HK-2 (cell line): Measurements from ENCODE around the gene ADGB.
A peak's percentile ranks its signal among the peaks of the same experiment; 100 is the strongest.
"Not testable (repeated sequence)": the region's sequence is repeated elsewhere in the genome, so short reads cannot be mapped to it uniquely, and the experiment has no call there.

Experiments used
- DNase-seq: peaks from one replicate; pipeline ENCODE4 v3.0.0-alpha.2; 2018; ENCODE audit not compliant: unreplicated experiment

The ADGB gene

DNA sequence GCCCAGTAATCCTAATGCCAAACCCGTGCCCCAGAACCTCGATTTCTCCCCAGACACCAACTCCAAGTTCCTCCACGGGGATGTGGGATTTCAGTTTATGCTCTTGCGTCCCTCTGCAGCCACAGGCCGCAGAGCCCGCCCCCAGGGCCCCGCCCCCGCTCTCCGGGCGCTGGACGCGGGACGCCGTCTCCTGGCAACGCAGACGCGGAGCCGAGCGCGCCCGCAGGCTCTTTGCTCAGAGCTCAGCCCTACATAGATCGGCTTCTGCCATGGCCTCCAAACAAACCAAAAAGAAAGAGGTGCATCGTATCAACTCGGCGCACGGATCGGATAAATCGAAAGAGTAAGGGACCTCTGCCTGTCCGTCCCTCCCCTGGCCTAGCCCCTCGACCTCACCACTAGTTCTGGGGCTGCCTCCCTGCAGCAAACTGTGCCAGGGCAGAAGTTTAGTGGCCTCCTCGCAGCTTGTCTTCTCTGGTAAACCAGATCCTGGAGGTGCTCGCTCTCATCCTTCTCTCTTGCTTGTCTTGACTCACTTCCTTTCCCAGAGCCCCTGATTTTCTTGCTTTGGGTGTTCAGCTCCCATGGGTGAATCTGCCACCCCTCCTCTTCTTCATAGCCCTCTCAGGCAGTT, at the start of gene ADGB:
ADGB (plus strand) TSS at position 201 of the 634 bp plus-strand sequence; CDS start at position 270, 69 bp downstream.
- peak; percentile 41 for DNase-seq

DNA sequence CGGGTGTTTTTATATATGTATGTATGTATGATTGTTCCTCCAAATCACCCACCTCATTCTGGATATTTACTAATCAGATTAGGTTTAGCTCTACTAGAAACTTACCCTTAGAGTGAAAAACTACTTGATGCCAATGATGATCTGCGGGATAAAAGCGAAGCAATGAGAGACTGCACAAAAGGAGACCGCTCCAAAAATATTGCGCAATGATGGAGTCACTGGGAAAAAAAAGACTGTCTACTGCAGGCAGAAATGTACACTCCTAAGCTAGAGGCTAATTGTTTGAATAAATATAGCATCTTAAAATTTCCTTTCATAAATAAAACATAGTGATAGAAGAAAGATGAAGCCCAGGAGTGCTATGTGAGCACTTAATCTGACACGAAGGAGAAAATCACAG, 47.9 kb upstream of the ADGB start:
- DNase-seq: no peak

DNA sequence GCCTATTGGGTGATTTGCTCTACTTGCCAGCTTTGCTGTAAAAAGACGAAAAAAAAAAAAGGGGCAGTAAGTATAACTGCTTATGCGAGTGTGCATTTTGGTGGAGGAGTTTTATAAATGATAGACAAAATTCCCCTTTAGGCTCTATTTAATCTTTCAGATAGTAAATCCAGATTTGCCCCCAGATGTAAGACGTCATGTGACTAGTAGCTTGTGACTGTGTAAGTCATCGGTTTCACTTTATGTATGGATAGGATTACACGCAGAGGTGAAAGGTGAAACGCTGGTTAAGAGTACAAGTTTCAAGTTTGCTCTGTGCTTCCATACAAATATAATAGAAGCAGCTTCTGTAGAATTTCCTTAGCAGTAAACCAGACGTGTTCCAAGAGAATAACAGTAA, 47.2 kb upstream of the ADGB start:
- no peak for DNase-seq

DNA sequence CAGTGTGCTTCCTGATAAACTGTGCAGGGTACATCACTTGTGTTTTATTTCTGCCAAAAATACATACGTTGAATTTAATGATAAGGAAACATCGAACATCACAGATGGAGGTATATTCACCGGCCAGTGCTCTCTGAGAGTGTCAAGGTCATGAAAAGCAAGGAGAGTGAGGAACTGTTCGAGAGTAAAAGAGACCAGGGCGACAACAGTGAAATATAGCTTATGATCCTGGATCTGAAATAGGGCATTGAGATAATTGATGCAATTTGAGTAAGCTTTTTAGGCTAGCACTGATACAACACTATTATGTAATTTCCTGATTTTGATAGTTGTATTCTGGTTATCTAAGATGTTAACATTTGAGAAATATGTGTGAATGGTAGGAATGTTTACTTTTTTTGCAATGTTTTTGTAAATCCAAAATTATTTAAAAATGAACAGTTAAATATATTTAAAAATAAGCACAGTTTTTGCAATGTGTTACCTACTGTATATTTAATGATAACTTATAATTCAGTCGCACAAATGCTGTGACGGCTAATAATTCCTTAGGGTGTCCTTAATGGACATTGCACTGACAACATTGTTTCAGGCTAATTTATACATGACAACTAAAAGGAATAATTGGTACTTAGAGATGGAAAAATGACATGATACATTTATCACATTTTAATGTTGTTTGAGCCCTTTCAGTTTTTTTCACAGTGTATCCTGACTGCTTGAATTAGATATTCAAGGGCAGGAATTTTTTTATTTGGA, 45.2 kb upstream of the ADGB start:
- DNase-seq: no peak

DNA sequence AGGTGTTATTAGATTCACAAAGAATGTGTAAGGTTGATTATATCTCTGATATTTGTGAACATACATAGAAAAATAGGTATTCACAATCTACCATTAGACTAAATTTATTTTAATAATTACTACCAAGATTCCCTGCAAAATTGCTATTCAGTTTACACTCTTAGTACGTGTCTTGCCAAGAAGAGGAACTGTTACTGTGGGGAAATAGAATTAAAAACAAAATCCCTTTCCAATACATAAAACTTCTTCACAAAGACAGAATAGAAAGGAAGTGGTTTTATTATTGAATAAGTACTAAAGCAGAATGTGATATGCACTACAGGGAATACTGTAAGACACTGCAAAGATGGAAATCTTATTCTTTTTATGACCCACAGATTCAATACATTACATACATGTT, 38.2 kb upstream of the ADGB start:
- no peak for DNase-seq

DNA sequence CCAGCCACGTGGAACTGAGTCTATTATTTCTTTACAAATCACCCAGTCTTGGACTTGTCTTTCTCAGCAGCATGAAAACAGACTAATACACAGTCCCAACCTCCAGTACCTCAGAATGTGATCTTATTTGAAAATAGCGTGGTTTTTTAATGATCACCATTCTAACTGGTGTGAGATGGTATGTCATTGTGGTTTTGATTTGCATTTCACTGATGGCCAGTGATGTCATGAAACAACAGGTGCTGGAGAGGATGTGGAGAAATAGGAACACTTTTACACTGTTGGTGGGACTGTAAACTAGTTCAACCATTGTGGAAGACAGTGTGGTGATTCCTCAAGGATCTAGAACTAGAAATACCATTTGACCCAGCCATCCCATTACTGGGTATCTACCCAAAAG, 32.1 kb upstream of the ADGB start:
- not testable (repeated sequence) for DNase-seq

DNA sequence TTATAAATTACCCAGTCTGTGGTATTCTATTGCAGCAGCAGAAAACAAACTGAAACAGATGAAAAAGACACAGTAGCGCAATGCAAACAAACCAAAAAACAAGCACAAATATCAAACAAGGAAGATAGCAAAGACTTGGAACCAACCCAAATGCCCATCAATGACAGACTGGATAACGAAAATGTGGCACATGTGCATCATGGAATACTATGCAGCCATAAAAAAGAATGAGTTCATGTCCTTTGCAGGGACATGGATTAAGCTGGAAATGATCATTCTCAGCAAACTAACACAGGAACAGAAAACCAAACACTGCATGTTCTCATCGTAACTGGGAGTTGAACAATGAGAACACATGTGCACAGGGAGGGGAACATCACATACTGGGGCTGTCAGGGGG, 30.2 kb upstream of the ADGB start:
- DNase-seq: not testable (repeated sequence)

DNA sequence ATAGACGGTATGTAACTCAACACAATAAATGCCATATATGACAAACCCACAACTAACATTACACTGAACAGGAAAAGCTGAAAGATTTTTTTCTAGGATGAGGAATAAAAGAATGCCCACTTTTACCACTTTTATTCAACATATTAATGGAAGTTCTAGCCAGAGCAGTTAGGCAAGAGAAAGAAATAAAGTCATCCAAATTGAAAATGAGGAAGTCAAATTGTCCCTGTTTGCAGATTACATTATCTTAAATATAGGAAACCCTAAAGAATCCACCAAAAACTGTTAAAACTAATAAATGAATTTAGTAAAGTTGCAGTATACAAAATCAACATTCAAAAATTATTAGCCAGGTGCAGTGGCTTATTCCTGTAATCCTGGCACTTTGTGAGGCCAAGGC, 24.6 kb upstream of the ADGB start:
- DNase-seq: no peak

DNA sequence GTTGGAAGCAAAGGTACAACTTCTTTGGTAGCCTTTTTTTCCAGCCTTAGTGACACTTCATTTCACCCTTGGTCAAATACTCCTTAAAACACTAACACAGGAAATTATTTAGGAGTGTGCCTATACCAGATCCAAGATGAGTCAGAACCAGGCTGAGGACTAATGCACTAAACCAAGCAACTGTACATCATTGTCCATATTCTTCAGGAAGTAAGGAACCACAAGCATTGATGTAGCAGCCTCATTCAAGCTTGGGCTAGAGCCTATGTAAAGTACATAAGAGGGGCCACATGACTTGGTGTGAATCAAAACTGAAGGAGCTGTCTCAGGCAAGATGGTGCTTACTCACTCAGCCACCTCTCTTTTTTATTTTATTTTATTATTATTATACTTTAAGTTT, 20.7 kb upstream of the ADGB start:
- no peak for DNase-seq

DNA sequence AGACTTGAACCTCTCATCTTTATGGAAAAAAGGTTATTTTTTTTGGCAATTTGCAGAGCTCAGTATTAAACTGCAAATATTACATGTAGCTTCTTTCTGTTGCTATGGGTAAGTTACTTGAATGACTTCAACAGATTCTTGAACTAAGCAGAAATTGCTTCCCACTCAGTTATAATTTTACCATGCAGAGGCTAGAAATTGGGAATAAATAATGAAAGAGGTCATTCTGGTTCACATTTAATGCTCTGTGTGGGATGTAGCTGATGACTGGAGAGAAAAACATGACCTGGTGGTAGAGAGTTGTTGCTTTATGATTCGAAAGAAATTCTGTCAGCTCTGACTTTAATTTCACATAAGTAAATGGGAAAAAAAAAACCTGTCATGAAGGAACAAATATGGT, 16.8 kb upstream of the ADGB start:
- DNase-seq: no peak

GRCh38 chr6:146582857-146583256, 15.9 kb upstream of the ADGB start:
- DNase-seq: no peak

GRCh38 chr6:146583966-146584365, 14.8 kb upstream of the ADGB start:
- no peak for DNase-seq

DNA sequence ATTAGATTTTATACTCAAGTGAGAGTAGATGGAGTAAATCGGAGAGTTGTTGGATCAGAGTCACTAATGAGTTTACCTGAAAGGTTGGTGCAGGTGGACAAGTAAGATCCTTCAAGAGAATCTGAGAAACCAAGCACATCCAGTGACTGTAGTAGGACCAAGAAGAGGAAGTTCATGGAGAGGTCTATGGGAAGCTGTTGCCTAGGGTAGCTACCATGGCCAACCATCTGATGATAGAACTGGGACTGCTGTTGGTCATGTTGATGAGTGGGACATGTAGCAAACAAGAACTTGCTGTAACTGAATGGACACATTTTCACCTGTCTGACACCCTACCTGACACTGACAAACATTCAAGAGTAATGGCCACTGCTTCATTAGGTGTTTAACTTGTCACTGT, 11.3 kb upstream of the ADGB start:
- DNase-seq: no peak

DNA sequence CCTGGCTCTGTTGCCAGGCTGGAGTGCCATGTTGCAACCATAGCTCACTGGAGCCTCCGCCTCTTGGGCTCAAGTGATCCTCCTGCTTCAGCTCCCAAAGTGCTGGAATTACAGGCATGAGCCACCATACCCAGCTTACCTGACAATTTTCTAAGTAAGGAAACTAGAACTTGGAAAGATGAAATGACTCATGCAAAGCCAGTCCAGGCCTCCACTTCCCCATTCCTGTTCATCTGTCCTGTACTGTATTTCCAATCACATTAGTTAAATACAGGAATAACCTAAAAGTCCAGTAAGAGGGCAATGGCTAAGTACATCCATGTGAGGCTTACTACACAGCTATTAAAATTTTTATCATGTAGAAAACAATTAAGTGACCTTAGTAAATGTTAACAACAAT, 8.3 kb upstream of the ADGB start:
- no peak for DNase-seq

DNA sequence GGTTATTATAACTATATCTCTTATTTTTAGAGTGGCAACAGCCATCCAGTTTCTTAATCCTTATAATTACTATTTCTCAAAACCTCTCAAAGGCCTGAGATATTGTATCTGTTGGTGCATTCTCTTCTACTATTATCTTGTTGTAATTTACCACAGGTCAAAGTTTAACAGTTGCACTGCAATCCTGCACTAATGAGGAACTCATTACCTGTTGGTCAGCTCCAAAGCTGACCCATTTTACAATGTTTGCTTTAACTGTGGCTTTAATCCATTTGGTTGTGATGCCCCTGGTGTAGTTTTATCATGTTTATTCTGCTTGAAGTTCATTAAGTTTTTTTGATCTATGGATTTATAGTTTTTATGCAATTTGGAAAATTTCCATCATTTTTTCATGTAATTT, 6.3 kb upstream of the ADGB start:
- DNase-seq: no peak

GRCh38 chr6:146593986-146594385, 4.8 kb upstream of the ADGB start:
- DNase-seq: no peak

- no peak for DNase-seq
Measured at GRCh38 chr6:146594495-146594894, 4.3 kb upstream of the ADGB start.

DNA sequence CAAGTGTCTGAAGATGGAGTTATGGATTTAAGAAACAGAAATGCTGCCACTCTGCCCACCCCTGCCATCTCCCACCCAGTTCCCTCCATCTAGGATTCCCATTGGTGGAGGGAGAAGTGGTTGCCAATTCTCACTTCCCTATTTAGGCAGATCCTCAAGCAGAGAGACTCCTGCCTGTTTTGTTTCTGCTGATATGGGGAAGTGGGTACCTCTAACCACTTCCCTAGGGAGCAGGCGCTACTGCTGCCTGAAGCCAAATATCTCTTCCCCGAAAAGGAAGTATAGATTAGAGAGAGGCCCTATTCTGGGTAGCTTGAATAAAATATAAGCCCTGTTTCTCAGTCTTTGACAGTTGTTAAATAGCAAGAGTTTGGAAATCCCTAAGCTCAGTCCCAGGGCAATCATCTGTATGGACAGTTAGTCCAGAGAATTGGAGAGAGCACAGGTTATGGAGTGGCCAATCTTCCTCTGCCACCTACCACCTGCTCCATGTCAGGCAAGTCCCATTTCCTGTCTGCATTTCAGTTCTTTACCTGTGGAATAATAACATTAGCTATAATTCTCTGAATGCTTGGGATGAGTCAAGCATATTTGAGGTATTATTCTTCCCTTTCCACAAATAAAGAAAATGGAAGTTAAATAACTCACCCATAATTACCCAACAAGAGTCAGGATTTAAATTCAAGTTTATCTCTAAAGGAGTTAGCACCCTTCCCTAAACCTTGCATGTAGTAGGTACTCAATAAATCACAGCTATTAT, 2.6 kb upstream of the ADGB start:
- DNase-seq: no peak

DNA sequence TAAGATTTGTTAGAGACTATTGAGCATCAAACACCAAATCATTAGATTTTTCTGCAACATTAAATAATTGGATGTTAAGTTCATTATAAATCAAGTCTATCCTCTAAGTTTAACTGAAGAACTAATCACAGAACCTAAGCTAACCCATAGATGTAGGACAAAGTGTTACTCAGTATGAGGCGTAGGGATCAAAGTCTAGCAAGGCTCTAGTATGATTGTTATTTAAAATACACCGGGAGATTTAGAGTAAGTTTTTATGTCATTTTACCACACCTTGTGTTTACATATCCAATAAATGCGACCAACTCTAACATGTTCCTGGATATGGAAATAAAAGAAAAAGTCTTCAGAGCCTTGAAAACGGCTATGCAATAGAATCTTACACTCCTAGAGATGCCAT, 2.6 kb downstream of the ADGB start:
- no peak for DNase-seq

- DNase-seq: no peak
Measured at GRCh38 chr6:146602526-146602925, 3.8 kb downstream of the ADGB start.

- no peak for DNase-seq
Measured at GRCh38 chr6:146613947-146614346, 15.2 kb downstream of the ADGB start.

DNA sequence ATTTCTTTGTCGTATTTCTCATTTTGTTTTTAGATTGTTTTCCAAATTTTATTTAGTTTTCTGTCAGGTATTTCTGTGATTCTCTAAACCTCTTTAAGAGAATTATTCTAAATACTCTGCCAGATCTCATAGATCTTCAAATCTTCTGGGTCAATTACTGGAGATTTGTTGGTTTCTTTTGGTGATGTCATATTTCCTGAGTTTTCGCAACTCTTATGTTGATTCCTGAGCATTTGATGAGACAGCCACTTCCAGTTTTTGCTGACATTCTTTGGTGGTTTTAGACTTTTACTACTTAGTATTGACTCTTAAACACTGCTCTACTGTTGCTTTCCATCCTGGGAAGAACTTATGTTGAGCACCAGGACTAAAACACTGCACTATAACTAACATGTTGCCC, 21.9 kb downstream of the ADGB start:
- no peak for DNase-seq

DNA sequence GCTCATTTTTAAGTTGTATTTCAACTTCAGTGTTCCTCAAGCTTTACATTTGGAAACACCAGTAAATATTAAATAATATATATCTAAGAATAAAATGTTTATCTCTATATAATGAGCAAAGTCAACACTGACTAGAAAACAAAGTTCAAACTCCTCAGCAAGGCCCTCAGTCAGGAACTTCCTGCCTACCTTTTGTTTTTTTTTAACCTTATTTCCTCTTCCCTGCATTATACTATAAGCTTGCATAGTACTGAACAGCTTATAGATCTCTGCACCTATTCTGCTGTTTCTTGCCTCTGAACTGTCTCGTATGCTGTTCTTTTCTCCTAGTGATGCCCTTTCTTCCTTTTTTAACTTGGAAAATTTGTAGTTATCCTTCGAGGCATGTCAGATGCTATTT, 29.6 kb downstream of the ADGB start:
- no peak for DNase-seq
